DOHH2 (cell line): ENCODE measurements around the gene NASP.
A peak's percentile ranks its signal among the peaks of the same experiment; 100 is the strongest.

Source experiments
- H3F3A ChIP-seq: fragments of 200-600 bp; sonication (generic), shearing (Covaris generic); 2 replicates; pipeline ENCODE4 v1.6.0; 2016; ENCODE audit warnings: antibody characterized with exemption, mild to moderate bottlenecking; ENCODE audit not compliant: control insufficient read depth, insufficient read depth
- H3K27ac ChIP-seq: fragments of 200-600 bp; sonication (generic); 2 replicates; pipeline ENCODE4 v1.5.1; 2014; ENCODE audit warnings: low read depth, mild to moderate bottlenecking, low read length, moderate library complexity
- H3K27me3 ChIP-seq: fragments of 200-600 bp; sonication (generic); 2 replicates; pipeline ENCODE4 v1.6.1; 2014; ENCODE audit warnings: mild to moderate bottlenecking, low read length, mixed read lengths; ENCODE audit not compliant: control insufficient read depth
- H3K36me3 ChIP-seq: fragments of 200-600 bp; sonication (generic); 2 replicates; pipeline ENCODE4 v1.6.1; 2014; ENCODE audit warnings: mild to moderate bottlenecking, low read length, moderate library complexity, mixed read lengths; ENCODE audit not compliant: control insufficient read depth
- H3K4me1 ChIP-seq: fragments of 200-600 bp; sonication (generic); 2 replicates; pipeline ENCODE4 v1.6.1; 2014; ENCODE audit warnings: mild to moderate bottlenecking, low read length, mixed read lengths; ENCODE audit not compliant: control insufficient read depth
- H3K4me2 ChIP-seq: fragments of 200-600 bp; sonication (generic); 2 replicates; pipeline ENCODE4 v1.6.0; 2014; ENCODE audit warnings: mild to moderate bottlenecking, low read length, moderate library complexity
- H3K4me3 ChIP-seq: fragments of 200-600 bp; sonication (generic); 2 replicates; pipeline ENCODE4 v1.5.1; 2014; ENCODE audit warnings: mild to moderate bottlenecking, low read length, mixed read lengths
- H3K79me2 ChIP-seq: fragments of 200-600 bp; sonication (generic); 2 replicates; pipeline ENCODE4 v1.6.1; 2014; ENCODE audit warnings: mild to moderate bottlenecking, low read length, mixed read lengths; ENCODE audit not compliant: control insufficient read depth
- H3K9me2 ChIP-seq: fragments of 200-600 bp; sonication (generic); replicated peaks from 2 replicates; pipeline ENCODE4 v1.6.1; 2014; ENCODE audit warnings: mild to moderate bottlenecking, low read length, mixed read lengths; ENCODE audit not compliant: control insufficient read depth
- H3K9me3 ChIP-seq: fragments of 200-600 bp; sonication (generic); 2 replicates; pipeline ENCODE4 v1.6.1; 2014; ENCODE audit warnings: antibody characterized with exemption, low read length, mixed read lengths; ENCODE audit not compliant: control insufficient read depth, insufficient read depth
- H4K20me1 ChIP-seq: fragments of 200-600 bp; sonication (generic); 2 replicates; pipeline ENCODE4 v1.6.0; 2014; ENCODE audit warnings: low read depth, mild to moderate bottlenecking, antibody characterized with exemption, low read length, moderate library complexity; ENCODE audit not compliant: control insufficient read depth, insufficient read depth
- EZH2phosphoT487 ChIP-seq: fragments of 200-600 bp; sonication (generic); IDR thresholded peaks from 2 replicates; pipeline ENCODE4 v1.6.1; 2017; ENCODE audit warnings: borderline replicate concordance, mild to moderate bottlenecking, antibody characterized with exemption, low read length, moderate library complexity, mixed read lengths
- TF ChIP-seq, protein P1 (sequence below): fragments of 200-600 bp; sonication (generic); IDR thresholded peaks from one replicate; pipeline ENCODE4 v1.5.1; 2014; ENCODE audit warnings: antibody characterized with exemption, mild to moderate bottlenecking, low read depth, low read length; ENCODE audit not compliant: poor library complexity, severe bottlenecking

NASP gene

GRCh38 chr1:45640293-45640692 is 56.5 kb downstream of the NASP start:
- Histone ChIP-seq H3K9me3 (no peaks in the 10 kb centered on the region), H3K4me3 (no peak overlapping the region), H3K4me1 (peaks cover 17% of the 10 kb centered on the region), H3K27ac (no peak overlapping the region), H3K36me3 (peaks cover 81% of the 10 kb centered on the region), H3K27me3 (no peaks in the 10 kb centered on the region), H3K79me2 (peaks cover 34% of the 10 kb centered on the region), H3F3A (peaks cover 7% of the 10 kb centered on the region), H3K9me2 (no peaks in the 10 kb centered on the region), H4K20me1 (0 out of 2 replicates have a peak, but pooled peaks cover 7% of the 10 kb centered on the region), H3K4me2 (no peak overlapping the region)
- TF ChIP-seq, protein P1, sequence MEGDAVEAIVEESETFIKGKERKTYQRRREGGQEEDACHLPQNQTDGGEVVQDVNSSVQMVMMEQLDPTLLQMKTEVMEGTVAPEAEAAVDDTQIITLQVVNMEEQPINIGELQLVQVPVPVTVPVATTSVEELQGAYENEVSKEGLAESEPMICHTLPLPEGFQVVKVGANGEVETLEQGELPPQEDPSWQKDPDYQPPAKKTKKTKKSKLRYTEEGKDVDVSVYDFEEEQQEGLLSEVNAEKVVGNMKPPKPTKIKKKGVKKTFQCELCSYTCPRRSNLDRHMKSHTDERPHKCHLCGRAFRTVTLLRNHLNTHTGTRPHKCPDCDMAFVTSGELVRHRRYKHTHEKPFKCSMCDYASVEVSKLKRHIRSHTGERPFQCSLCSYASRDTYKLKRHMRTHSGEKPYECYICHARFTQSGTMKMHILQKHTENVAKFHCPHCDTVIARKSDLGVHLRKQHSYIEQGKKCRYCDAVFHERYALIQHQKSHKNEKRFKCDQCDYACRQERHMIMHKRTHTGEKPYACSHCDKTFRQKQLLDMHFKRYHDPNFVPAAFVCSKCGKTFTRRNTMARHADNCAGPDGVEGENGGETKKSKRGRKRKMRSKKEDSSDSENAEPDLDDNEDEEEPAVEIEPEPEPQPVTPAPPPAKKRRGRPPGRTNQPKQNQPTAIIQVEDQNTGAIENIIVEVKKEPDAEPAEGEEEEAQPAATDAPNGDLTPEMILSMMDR: no peak
- no peak for TF ChIP-seq EZH2phosphoT487

- no peaks in the 10 kb centered on the region for H3K9me2 ChIP-seq
- no peak for TF ChIP-seq EZH2phosphoT487
- TF ChIP-seq, protein P1: no peak
These were observed 59.5 kb downstream of the NASP start for GRCh38 chr1:45643321-45643720.

DNA sequence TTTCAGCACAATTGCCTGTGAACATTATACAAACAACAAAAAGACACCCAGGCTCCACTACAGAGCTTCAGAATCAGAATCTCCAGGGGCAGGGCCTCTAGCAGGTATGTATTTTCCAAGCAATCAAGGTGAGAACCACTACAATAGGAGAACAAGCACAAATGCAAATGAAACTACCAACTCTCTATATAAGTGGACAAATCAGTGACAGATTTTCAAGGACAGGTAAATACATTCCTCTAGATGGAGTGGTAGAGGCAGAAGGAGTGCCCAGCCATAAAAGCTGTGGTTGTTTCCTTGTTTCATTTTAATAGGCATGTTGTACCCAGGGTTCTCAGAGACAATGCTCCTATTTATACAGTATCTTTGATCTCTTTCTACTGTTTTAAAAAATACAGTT is 60.1 kb downstream of the NASP start:
- Histone ChIP-seq H3K9me2 (no peaks in the 10 kb centered on the region), H3K36me3 (peaks cover 70% of the 10 kb centered on the region), H3K9me3 (no peaks in the 10 kb centered on the region), H3F3A (peaks cover 19% of the 10 kb centered on the region), H4K20me1 (0 out of 2 replicates have a peak, but pooled peaks cover 7% of the 10 kb centered on the region), H3K4me3 (peak overlapping the region; percentile 55; the same call in 1 of the 2 replicates), H3K4me2 (peak overlapping the region; percentile 71), H3K79me2 (peaks cover 64% of the 10 kb centered on the region), H3K27me3 (no peaks in the 10 kb centered on the region), H3K27ac (peak overlapping the region; percentile 77), H3K4me1 (peaks cover 49% of the 10 kb centered on the region)
- no peak for TF ChIP-seq EZH2phosphoT487
- TF ChIP-seq, protein P1: no peak

More at GRCh38 chr1:45643321-45643720, 59.5 kb downstream of the NASP start:
- peaks cover 47% of the 10 kb centered on the region for H3K4me1 ChIP-seq
- peaks cover 57% of the 10 kb centered on the region for H3K79me2 ChIP-seq
- H3F3A ChIP-seq: peaks cover 19% of the 10 kb centered on the region
- H3K4me2 ChIP-seq: no peak overlapping the region
- H3K9me3 ChIP-seq: no peaks in the 10 kb centered on the region
- H3K4me3 ChIP-seq: no peak overlapping the region
- H3K36me3 ChIP-seq: peaks cover 71% of the 10 kb centered on the region
- H4K20me1 ChIP-seq: 0 out of 2 replicates have a peak, but pooled peaks cover 7% of the 10 kb centered on the region
- H3K27ac ChIP-seq: no peak overlapping the region
- no peaks in the 10 kb centered on the region for H3K27me3 ChIP-seq

DNA sequence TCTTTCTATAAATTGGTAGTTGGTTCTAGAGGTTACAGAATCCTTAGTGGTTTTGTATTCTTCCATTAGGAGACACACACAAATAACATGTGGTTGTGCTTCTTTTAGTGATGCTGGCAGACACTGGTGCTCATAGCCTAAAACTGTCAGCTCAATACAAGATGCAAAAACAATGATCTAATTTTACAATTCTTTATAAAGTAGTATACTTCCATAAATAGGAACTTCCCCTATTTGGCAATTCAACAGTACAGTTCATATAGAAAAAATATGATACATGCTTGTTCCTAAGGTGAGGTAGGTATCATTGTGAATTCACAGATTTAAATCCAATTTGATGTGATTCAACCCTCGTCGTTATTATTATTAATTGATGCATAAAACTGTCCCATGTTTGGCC is 60.8 kb downstream of the NASP start:
- Histone ChIP-seq H3K4me1 (peaks cover 49% of the 10 kb centered on the region), H4K20me1 (0 out of 2 replicates have a peak, but pooled peaks cover 7% of the 10 kb centered on the region), H3K9me2 (no peaks in the 10 kb centered on the region), H3K27ac (peak overlapping the region; percentile 77), H3K4me2 (peak overlapping the region; percentile 71), H3K36me3 (peaks cover 72% of the 10 kb centered on the region), H3K4me3 (peak overlapping the region; percentile 55), H3K9me3 (no peaks in the 10 kb centered on the region), H3F3A (peaks cover 21% of the 10 kb centered on the region), H3K27me3 (no peaks in the 10 kb centered on the region), H3K79me2 (peaks cover 69% of the 10 kb centered on the region)
- no peak for TF ChIP-seq EZH2phosphoT487
- TF ChIP-seq, protein P1: no peak
